ENCODE measurements around the gene SSH3.

GRCh38 chr11:67357831-67358670 is 54.7 kb downstream of the SSH3 start:
- TF ChIP-seq CTCF (IDR thresholded peaks at IDR 0.05; ENCODE audit: control extremely low read depth in 1 of 3, insufficient read depth in 1 of 3, low read depth in 1 of 3, low read length in 3 of 3) (no peak), EP300 (IDR thresholded peaks at IDR 0.05; ENCODE audit: borderline replicate concordance in 1 of 2, low read depth in 2 of 2, low read length in 2 of 2) (no peak), EZH2 (IDR thresholded peaks at IDR 0.05; ENCODE audit: low read depth, low read length, severe bottlenecking) (no peak), RAD21 (IDR thresholded peaks at IDR 0.05 in 1 of 2, conservative IDR thresholded peaks at IDR 0.05 in 1 of 2; ENCODE audit: low read depth in 2 of 2, low read length in 2 of 2) (no peak), KDM5A (IDR thresholded peaks at IDR 0.05; ENCODE audit: low read length) (no peak), TCF12 (IDR thresholded peaks at IDR 0.05; ENCODE audit: low read depth, low read length) (no peak), BRCA1 (IDR thresholded peaks at IDR 0.05; ENCODE audit: low read depth, low read length) (no peak), JUN (IDR thresholded peaks at IDR 0.05; ENCODE audit: low read depth, low read length) (no peak), MAX (IDR thresholded peaks at IDR 0.05) (no peak), SRF (IDR thresholded peaks at IDR 0.05; ENCODE audit: low read depth, low read length) (no peak)
